Upper lobe of left lung (tissue), 6 donors: ENCODE data around the gene TMEM186. TPM values are rescaled to one million over a fixed set of nuclear protein-coding genes. Genes with fewer than 3 reads are reported as not detected.

Experiments used
- ATAC-seq, 2 donors: fragments of 200-7000 bp; cut with Tn5 transposase; one replicate each; pipeline ENCODE4 v1.9.1; 2022; ENCODE audit warnings: mild to moderate bottlenecking in 2 of 2, moderate library complexity in 2 of 2; ENCODE audit not compliant: low FRiP score in 2 of 2
- DNase-seq, 2 donors: peaks; one replicate each; pipeline ENCODE4 v3.0.0-alpha.2; 2019 to 2020
- H3K27ac ChIP-seq, 4 donors: fragments of 200-600 bp; sonication (generic); one replicate each; pipeline ENCODE4 v1.5.1; 2016 to 2019
- H3K27me3 ChIP-seq, 4 donors: fragments of 200-600 bp; sonication (generic); one replicate each; pipeline ENCODE4 v1.5.1; 2017 to 2019
- H3K36me3 ChIP-seq, 4 donors: fragments of 200-600 bp; sonication (generic); one replicate each; pipeline ENCODE4 v1.5.1; 2016 to 2019
- H3K4me1 ChIP-seq, 4 donors: fragments of 200-600 bp; sonication (generic); one replicate each; pipeline ENCODE4 v1.5.1; 2018 to 2019
- H3K4me3 ChIP-seq, 4 donors: fragments of 200-600 bp; sonication (generic); one replicate each; pipeline ENCODE4 v1.5.1; 2017 to 2019; ENCODE audit warnings: mild to moderate bottlenecking in 2 of 4, moderate library complexity in 1 of 4
- H3K9me3 ChIP-seq, 4 donors: fragments of 200-600 bp; sonication (generic); one replicate each; pipeline ENCODE4 v1.5.1; 2018 to 2019
- CTCF ChIP-seq, 6 experiments: fragments of 450-650 bp in 4 of 6; fragments of 200-600 bp in 2 of 6; sonication (generic) in 2 of 6; IDR thresholded peaks; one replicate each; pipeline ENCODE4 v1.5.1; 2016 to 2019; ENCODE audit warnings: antibody characterized with exemption in 6 of 6
- EP300 ChIP-seq, 4 donors: sonication (generic); formaldehyde crosslinking; IDR thresholded peaks; one replicate each; pipeline ENCODE4 v1.5.1; 2017; ENCODE audit warnings: antibody characterized with exemption in 4 of 4, control low read depth in 2 of 4
- POLR2A ChIP-seq, 4 donors: fragments of 450-650 bp; IDR thresholded peaks; one replicate each; pipeline ENCODE4 v1.5.1; 2016 to 2017; ENCODE audit warnings: antibody characterized with exemption in 4 of 4, mild to moderate bottlenecking in 2 of 4
- POLR2AphosphoS5 ChIP-seq, 2 donors: sonication (generic); formaldehyde crosslinking; IDR thresholded peaks; one replicate each; pipeline ENCODE4 v1.5.1; 2017; ENCODE audit warnings: antibody characterized with exemption in 2 of 2
- WGBS, 2 donors: methylation state at CpG; one replicate each; pipeline ENCODE4 v1.1.5; 2017 to 2018; 5-methylcytosine and 5-hydroxymethylcytosine counted together
- total RNA-seq, 6 donors: library from RNA; depleted of rRNA in 4 of 6; stranded (reverse); fragments of >200 nt in 4 of 6; gene quantifications; one replicate each; pipeline versions ENCODE4 v1.1.0 to v1.2.1, GENCODE V29; 2016 to 2021
- donor health status: DM: no; HTN: no; CAD: no; lungs with moderate emphysema.
- donor health status: DM: no; HTN: yes; CAD: no; lungs with severe emphysema.

The TMEM186 gene
- total RNA-seq, 6 donors from 2014 or later, result 4.2 to 10.7 (median 6.9) TPM

DNA sequence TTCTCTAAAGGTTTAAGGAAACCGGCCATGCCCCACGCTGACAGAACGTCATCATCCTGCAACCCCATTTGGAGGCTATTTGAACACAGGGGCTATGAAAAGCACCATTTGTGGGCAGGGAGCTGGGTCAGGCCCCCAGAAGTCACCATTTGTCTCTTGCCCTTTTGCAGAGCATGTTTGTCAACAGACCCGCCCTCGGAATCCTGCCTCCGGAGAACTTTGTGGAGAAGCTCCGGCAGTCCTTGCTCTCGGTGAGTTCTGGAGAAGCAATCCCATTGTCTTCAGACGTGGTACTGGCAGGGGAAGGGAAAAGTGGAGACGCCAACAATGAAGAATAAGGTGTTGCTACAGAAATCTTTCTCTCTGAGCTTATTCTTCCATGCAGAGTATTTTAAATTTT, 33.5 kb downstream of the TMEM186 start:
- H3K27me3 ChIP-seq, result no peaks in the 10 kb centered on the region
- H3K4me3 ChIP-seq, result no peak overlapping the region
- no peak for DNase-seq
- no peak overlapping the region for H3K27ac ChIP-seq
- no peak for TF ChIP-seq EP300 (IDR thresholded peaks at IDR 0.05)
- TF ChIP-seq POLR2AphosphoS5 (IDR thresholded peaks at IDR 0.05), result no peak
- TF ChIP-seq CTCF (IDR thresholded peaks at IDR 0.05), result no peak
- TF ChIP-seq POLR2A (IDR thresholded peaks at IDR 0.05), result no peak
- WGBS, 2 donors, result 78 to 88% methylated on average over 9 to 10 of the region's 10 CpGs
- H3K9me3 ChIP-seq, result no peaks in the 10 kb centered on the region
- no peak for ATAC-seq
- peaks cover 0 to 11% (median 7%) of the 10 kb centered on the region in 4 donors for H3K36me3 ChIP-seq
- no peaks in the 10 kb centered on the region for H3K4me1 ChIP-seq

- H3K4me1 ChIP-seq, result no peaks in the 10 kb centered on the region
- TF ChIP-seq POLR2A (IDR thresholded peaks at IDR 0.05) (no peak), CTCF (IDR thresholded peaks at IDR 0.05) (no peak), EP300 (IDR thresholded peaks at IDR 0.05) (no peak), POLR2AphosphoS5 (IDR thresholded peaks at IDR 0.05) (no peak)
- DNase-seq (no peak), ATAC-seq (no peak)
- no peak overlapping the region for H3K4me3 ChIP-seq
- no peak overlapping the region for H3K27ac ChIP-seq
- WGBS, 2 donors, result 94 to 100% methylated on average over 3 of the region's 3 CpGs
- H3K27me3 ChIP-seq, result no peaks in the 10 kb centered on the region
- H3K9me3 ChIP-seq, result no peaks in the 10 kb centered on the region
- peaks cover 0 to 5% (median 1%) of the 10 kb centered on the region in 4 donors for H3K36me3 ChIP-seq
Observed at GRCh38 chr16:8763083-8763482, 34.4 kb downstream of the TMEM186 start.

GRCh38 chr16:8762254-8762653, 35.2 kb downstream of the TMEM186 start:
- no peak for TF ChIP-seq POLR2AphosphoS5 (IDR thresholded peaks at IDR 0.05)
- TF ChIP-seq POLR2A (IDR thresholded peaks at IDR 0.05), result no peak
- no peak for TF ChIP-seq EP300 (IDR thresholded peaks at IDR 0.05)
- no peak for TF ChIP-seq CTCF (IDR thresholded peaks at IDR 0.05)
- no peak overlapping the region for H3K4me3 ChIP-seq
- no peaks in the 10 kb centered on the region for H3K27me3 ChIP-seq
- no peak for ATAC-seq
- 93 to 95% methylated on average over 4 of the region's 4 CpGs for WGBS, 2 donors
- H3K27ac ChIP-seq, result no peak overlapping the region
- DNase-seq, result no peak
- no peaks in the 10 kb centered on the region for H3K9me3 ChIP-seq
- H3K36me3 ChIP-seq, result no peaks in the 10 kb centered on the region
- no peaks in the 10 kb centered on the region for H3K4me1 ChIP-seq

DNA sequence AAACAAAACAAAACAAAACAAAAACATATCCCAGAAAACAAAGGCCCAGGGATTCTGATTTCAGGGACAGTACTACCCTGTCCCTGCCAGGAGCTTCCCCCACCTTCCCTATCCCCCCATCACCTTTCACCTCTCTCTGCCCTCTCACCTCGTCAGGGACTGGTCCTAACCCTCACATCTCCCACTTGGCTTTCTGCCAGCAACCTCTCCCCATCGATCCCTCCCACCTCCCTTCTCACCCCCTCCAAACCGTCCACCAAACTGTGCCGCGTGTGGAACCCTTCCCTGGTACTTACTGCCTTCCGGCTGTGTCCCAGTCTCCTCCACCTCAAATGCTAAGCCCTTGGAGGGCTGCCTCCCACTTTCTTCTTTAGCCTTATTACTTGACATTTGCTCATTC, 36.4 kb downstream of the TMEM186 start:
- ATAC-seq (no peak), DNase-seq (no peak)
- Histone ChIP-seq H3K27ac (no peak overlapping the region), H3K4me3 (no peak overlapping the region), H3K4me1 (no peaks in the 10 kb centered on the region), H3K27me3 (no peaks in the 10 kb centered on the region), H3K36me3 (no peaks in the 10 kb centered on the region), H3K9me3 (no peaks in the 10 kb centered on the region)
- WGBS, 2 donors, result 84 to 88% methylated on average over 6 of the region's 6 CpGs
- TF ChIP-seq CTCF (IDR thresholded peaks at IDR 0.05) (no peak), POLR2A (IDR thresholded peaks at IDR 0.05) (no peak), POLR2AphosphoS5 (IDR thresholded peaks at IDR 0.05) (no peak), EP300 (IDR thresholded peaks at IDR 0.05) (no peak)

GRCh38 chr16:8760021-8760420, 37.4 kb downstream of the TMEM186 start:
- Histone ChIP-seq H3K4me1 (no peaks in the 10 kb centered on the region), H3K9me3 (no peaks in the 10 kb centered on the region), H3K4me3 (no peak overlapping the region), H3K36me3 (no peaks in the 10 kb centered on the region), H3K27me3 (no peaks in the 10 kb centered on the region), H3K27ac (no peak overlapping the region)
- TF ChIP-seq CTCF (IDR thresholded peaks at IDR 0.05) (no peak), POLR2AphosphoS5 (IDR thresholded peaks at IDR 0.05) (no peak), EP300 (IDR thresholded peaks at IDR 0.05) (no peak), POLR2A (IDR thresholded peaks at IDR 0.05) (no peak)
- WGBS, 2 donors, result 88 to 92% methylated on average over 10 of the region's 10 CpGs
- no peak for DNase-seq
- no peak for ATAC-seq
